ENCODE data around the gene PKIB.

Gene PKIB

DNA sequence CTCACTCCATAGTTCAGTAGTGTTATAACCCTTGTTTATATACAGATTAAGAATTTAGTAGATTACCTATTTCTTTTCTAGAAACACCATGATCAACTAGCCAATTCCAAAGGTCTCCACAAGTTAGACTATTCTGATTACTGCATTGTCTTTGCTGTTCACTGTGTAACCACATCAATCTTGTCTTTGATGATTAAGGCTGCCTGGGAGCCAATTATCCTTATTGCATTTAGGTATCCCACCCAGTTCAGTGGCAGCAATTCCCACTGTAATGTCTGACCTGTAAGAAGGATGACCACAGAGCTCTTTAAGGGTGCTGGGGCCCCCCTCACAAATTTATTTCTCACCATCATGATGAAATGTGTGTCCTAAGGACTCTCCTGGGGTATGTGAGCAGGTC, 40.2 kb downstream of the PKIB start:
- H2AFZ ChIP-seq (ENCODE audit: low read depth, low read length) = no peak overlapping the region
- no peaks in the 10 kb centered on the region for H3K4me1 ChIP-seq (ENCODE audit: low read length)
- no peak for TF ChIP-seq CTCF (IDR thresholded peaks at IDR 0.05; ENCODE audit: low read depth, low read length)
- TF ChIP-seq EZH2phosphoT487 (IDR thresholded peaks at IDR 0.05; ENCODE audit: low read depth) = no peak
- no peak overlapping the region for H3K4me3 ChIP-seq (ENCODE audit: low read length)
- no peaks in the 10 kb centered on the region for H3K27me3 ChIP-seq (ENCODE audit: low read depth, low read length)
- H3K9ac ChIP-seq (ENCODE audit: low read length) = no peak overlapping the region
- no peaks in the 10 kb centered on the region for H4K20me1 ChIP-seq (ENCODE audit: insufficient read depth, low read length)
- no peaks in the 10 kb centered on the region for H3K9me3 ChIP-seq (ENCODE audit: insufficient read depth, low read length)
- no peaks in the 10 kb centered on the region for H3K79me2 ChIP-seq (ENCODE audit: low read length)
- H3K27ac ChIP-seq (ENCODE audit: low read length) = no peak overlapping the region
- H3K4me2 ChIP-seq (ENCODE audit: low read length) = no peak overlapping the region
- H3K36me3 ChIP-seq (replicated peaks; ENCODE audit: low read depth, low read length) = no peaks in the 10 kb centered on the region

GRCh38 chr6:122651031-122651430, 40.8 kb downstream of the PKIB start:
- H3K4me3 ChIP-seq (ENCODE audit: low read length) = no peak overlapping the region
- no peaks in the 10 kb centered on the region for H4K20me1 ChIP-seq (ENCODE audit: insufficient read depth, low read length)
- no peak overlapping the region for H3K9ac ChIP-seq (ENCODE audit: low read length)
- H2AFZ ChIP-seq (ENCODE audit: low read depth, low read length) = no peak overlapping the region
- H3K79me2 ChIP-seq (ENCODE audit: low read length) = no peaks in the 10 kb centered on the region
- H3K4me1 ChIP-seq (ENCODE audit: low read length) = no peaks in the 10 kb centered on the region
- no peak overlapping the region for H3K27ac ChIP-seq (ENCODE audit: low read length)
- no peak for TF ChIP-seq CTCF (IDR thresholded peaks at IDR 0.05; ENCODE audit: low read depth, low read length)
- TF ChIP-seq EZH2phosphoT487 (IDR thresholded peaks at IDR 0.05; ENCODE audit: low read depth) = no peak
- no peaks in the 10 kb centered on the region for H3K9me3 ChIP-seq (ENCODE audit: insufficient read depth, low read length)
- no peak overlapping the region for H3K4me2 ChIP-seq (ENCODE audit: low read length)
- H3K27me3 ChIP-seq (ENCODE audit: low read depth, low read length) = no peaks in the 10 kb centered on the region
- no peaks in the 10 kb centered on the region for H3K36me3 ChIP-seq (replicated peaks; ENCODE audit: low read depth, low read length)

DNA sequence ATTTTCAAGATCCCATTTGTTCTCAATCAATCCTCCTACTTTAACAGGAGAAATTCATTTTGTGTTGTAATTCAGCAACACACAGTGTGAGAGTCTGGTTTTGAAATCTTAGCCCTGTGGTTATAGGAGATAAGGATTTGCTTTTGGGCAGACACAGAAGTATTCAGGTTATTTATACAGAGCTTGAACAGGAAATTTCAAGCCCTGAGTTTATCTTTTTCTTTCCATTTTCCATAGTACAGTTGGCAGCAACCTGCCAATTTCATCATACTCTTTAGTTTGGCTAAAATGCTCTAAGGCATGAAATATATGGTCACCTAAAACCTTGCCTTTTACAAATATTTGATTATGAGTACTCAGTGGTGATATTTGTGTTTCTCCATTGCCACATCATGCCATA, 41.4 kb downstream of the PKIB start:
- TF ChIP-seq CTCF (IDR thresholded peaks at IDR 0.05; ENCODE audit: low read depth, low read length) = no peak
- TF ChIP-seq EZH2phosphoT487 (IDR thresholded peaks at IDR 0.05; ENCODE audit: low read depth) = no peak
- Histone ChIP-seq H4K20me1 (ENCODE audit: insufficient read depth, low read length) (no peaks in the 10 kb centered on the region), H3K27me3 (ENCODE audit: low read depth, low read length) (no peaks in the 10 kb centered on the region), H3K9me3 (ENCODE audit: insufficient read depth, low read length) (no peaks in the 10 kb centered on the region), H3K27ac (ENCODE audit: low read length) (no peak overlapping the region), H3K4me3 (ENCODE audit: low read length) (no peak overlapping the region), H3K9ac (ENCODE audit: low read length) (no peak overlapping the region), H3K79me2 (ENCODE audit: low read length) (no peaks in the 10 kb centered on the region), H3K4me2 (ENCODE audit: low read length) (no peak overlapping the region), H2AFZ (ENCODE audit: low read depth, low read length) (no peak overlapping the region), H3K36me3 (replicated peaks; ENCODE audit: low read depth, low read length) (no peaks in the 10 kb centered on the region), H3K4me1 (ENCODE audit: low read length) (no peaks in the 10 kb centered on the region)

DNA sequence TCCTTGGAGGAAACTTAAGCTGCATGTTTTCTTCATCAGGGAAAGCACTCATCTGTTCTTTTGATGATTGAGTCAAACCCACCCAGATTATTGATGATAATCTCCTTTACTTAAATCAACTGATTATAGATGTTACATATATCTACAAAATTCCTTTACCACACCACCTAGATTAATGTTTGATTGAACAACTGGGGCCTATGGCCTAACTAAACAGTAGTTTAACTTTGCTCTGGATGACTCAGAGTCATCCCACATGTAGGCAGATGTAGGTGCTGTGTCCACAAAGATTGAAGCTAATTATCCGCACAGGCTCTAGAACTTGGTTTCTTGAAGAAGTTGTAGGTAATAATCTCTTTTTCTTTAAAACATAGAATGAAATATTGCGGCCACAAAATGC, 42.2 kb downstream of the PKIB start:
- Histone ChIP-seq H3K4me1 (ENCODE audit: low read length) (no peaks in the 10 kb centered on the region), H3K27ac (ENCODE audit: low read length) (no peak overlapping the region), H3K27me3 (ENCODE audit: low read depth, low read length) (no peaks in the 10 kb centered on the region), H4K20me1 (ENCODE audit: insufficient read depth, low read length) (no peaks in the 10 kb centered on the region), H3K79me2 (ENCODE audit: low read length) (no peaks in the 10 kb centered on the region), H3K36me3 (replicated peaks; ENCODE audit: low read depth, low read length) (no peaks in the 10 kb centered on the region), H3K4me3 (ENCODE audit: low read length) (no peak overlapping the region), H2AFZ (ENCODE audit: low read depth, low read length) (no peak overlapping the region), H3K9ac (ENCODE audit: low read length) (no peak overlapping the region), H3K9me3 (ENCODE audit: insufficient read depth, low read length) (no peaks in the 10 kb centered on the region), H3K4me2 (ENCODE audit: low read length) (no peak overlapping the region)
- TF ChIP-seq CTCF (IDR thresholded peaks at IDR 0.05; ENCODE audit: low read depth, low read length) (no peak), EZH2phosphoT487 (IDR thresholded peaks at IDR 0.05; ENCODE audit: low read depth) (no peak)
